Effector memory CD8-positive, alpha-beta T cell (primary cell): ENCODE data around the gene FOCAD.
"Not testable (repeated sequence)": the region's sequence is repeated elsewhere in the genome, so short reads cannot be mapped to it uniquely, and the experiment has no call there.

ENCODE experiments used
- ATAC-seq: fragments of 150-1000 bp; cut with Tn5 transposase; replicated peaks from 2 replicates; pipeline ENCODE4 v1.10.0; 2021; ENCODE audit warnings: mild to moderate bottlenecking, moderate library complexity
- DNase-seq, 3 experiments: peaks; one replicate each; pipeline ENCODE4 v3.0.0; 2021
- H3K27ac Mint-ChIP-seq, 2 donors: one replicate each; pipeline ENCODE4 v1.8.0; 2022; ENCODE audit warnings: mild to moderate bottlenecking in 2 of 2, mixed read lengths in 2 of 2, moderate library complexity in 2 of 2
- H3K27me3 Mint-ChIP-seq, 2 donors: one replicate each; pipeline ENCODE4 v1.8.0; 2022; ENCODE audit warnings: mixed read lengths in 2 of 2
- H3K36me3 Mint-ChIP-seq: one replicate; pipeline ENCODE4 v1.8.0; 2022; ENCODE audit warnings: mild to moderate bottlenecking, moderate library complexity, mixed read lengths; ENCODE audit not compliant: insufficient read depth
- H3K4me1 Mint-ChIP-seq, 2 donors: one replicate each; pipeline ENCODE4 v1.8.0; 2022; ENCODE audit warnings: low read depth in 2 of 2, mixed read lengths in 2 of 2
- H3K4me3 Mint-ChIP-seq, 2 donors: one replicate each; pipeline ENCODE4 v1.8.0; 2022; ENCODE audit warnings: mild to moderate bottlenecking in 2 of 2, mixed read lengths in 2 of 2, moderate library complexity in 2 of 2
- H3K9me3 Mint-ChIP-seq, 2 donors: one replicate each; pipeline ENCODE4 v1.8.0; 2022; ENCODE audit warnings: mixed read lengths in 2 of 2

The FOCAD gene

GRCh38 chr9:20962536-20963225 is 278.6 kb downstream of the FOCAD start:
- Mint-ChIP-seq H3K4me1 (no peaks in the 10 kb centered on the region), H3K27ac (no peak overlapping the region), H3K4me3 (no peak overlapping the region), H3K36me3 (no peaks in the 10 kb centered on the region), H3K9me3 (no peaks in the 10 kb centered on the region), H3K27me3 (no peaks in the 10 kb centered on the region)
- no peak for DNase-seq
- no peak for ATAC-seq

- ATAC-seq: no peak
- Mint-ChIP-seq H3K4me1 (no peaks in the 10 kb centered on the region), H3K27ac (no peak overlapping the region), H3K4me3 (no peak overlapping the region), H3K36me3 (peaks cover 6% of the 10 kb centered on the region), H3K9me3 (no peaks in the 10 kb centered on the region), H3K27me3 (no peaks in the 10 kb centered on the region)
- no peak for DNase-seq
These were observed 288.6 kb downstream of the FOCAD start for GRCh38 chr9:20972684-20973083.

GRCh38 chr9:20973246-20973947 is 289.3 kb downstream of the FOCAD start:
- H3K4me1 Mint-ChIP-seq, ATAC-seq, H3K9me3 Mint-ChIP-seq, H3K36me3 Mint-ChIP-seq, H3K27ac Mint-ChIP-seq, H3K4me3 Mint-ChIP-seq, H3K27me3 Mint-ChIP-seq, DNase-seq: not testable (repeated sequence)

GRCh38 chr9:20974191-20974938 is 290.3 kb downstream of the FOCAD start:
- DNase-seq, H3K9me3 Mint-ChIP-seq, H3K27ac Mint-ChIP-seq, H3K36me3 Mint-ChIP-seq, H3K27me3 Mint-ChIP-seq, H3K4me1 Mint-ChIP-seq, ATAC-seq, H3K4me3 Mint-ChIP-seq: not testable (repeated sequence)

- H3K36me3 Mint-ChIP-seq: peaks cover 10% of the 10 kb centered on the region
- H3K9me3 Mint-ChIP-seq: no peaks in the 10 kb centered on the region
- no peaks in the 10 kb centered on the region for H3K27me3 Mint-ChIP-seq
- no peaks in the 10 kb centered on the region for H3K4me1 Mint-ChIP-seq
- H3K4me3 Mint-ChIP-seq: no peak overlapping the region
- no peak for DNase-seq
- no peak overlapping the region for H3K27ac Mint-ChIP-seq
- no peak for ATAC-seq
These were observed 294.2 kb downstream of the FOCAD start for GRCh38 chr9:20978249-20978648.

- Mint-ChIP-seq H3K27ac (no peak overlapping the region), H3K36me3 (peaks cover 12% of the 10 kb centered on the region), H3K9me3 (no peaks in the 10 kb centered on the region), H3K4me1 (no peaks in the 10 kb centered on the region), H3K27me3 (no peaks in the 10 kb centered on the region), H3K4me3 (no peak overlapping the region)
- no peak for ATAC-seq
- DNase-seq: no peak
These were observed 296.9 kb downstream of the FOCAD start for GRCh38 chr9:20980832-20981455.

- Mint-ChIP-seq H3K27ac (no peak overlapping the region), H3K27me3 (no peaks in the 10 kb centered on the region), H3K4me1 (no peaks in the 10 kb centered on the region), H3K36me3 (peaks cover 16% of the 10 kb centered on the region), H3K4me3 (no peak overlapping the region), H3K9me3 (no peaks in the 10 kb centered on the region)
- ATAC-seq (no peak), DNase-seq (no peak)
These were observed 297.4 kb downstream of the FOCAD start for GRCh38 chr9:20981486-20981885.

- DNase-seq (no peak), ATAC-seq (no peak)
- H3K27me3 Mint-ChIP-seq: no peaks in the 10 kb centered on the region
- H3K4me3 Mint-ChIP-seq: no peak overlapping the region
- no peak overlapping the region for H3K27ac Mint-ChIP-seq
- no peaks in the 10 kb centered on the region for H3K4me1 Mint-ChIP-seq
- no peaks in the 10 kb centered on the region for H3K9me3 Mint-ChIP-seq
- peaks cover 21% of the 10 kb centered on the region for H3K36me3 Mint-ChIP-seq
These were observed 300.4 kb downstream of the FOCAD start for GRCh38 chr9:20984506-20984905.

- Mint-ChIP-seq H3K27ac (no peak overlapping the region), H3K9me3 (no peaks in the 10 kb centered on the region), H3K36me3 (peaks cover 21% of the 10 kb centered on the region), H3K27me3 (no peaks in the 10 kb centered on the region), H3K4me1 (no peaks in the 10 kb centered on the region), H3K4me3 (no peak overlapping the region)
- no peak for ATAC-seq
- no peak for DNase-seq
These were observed 302.0 kb downstream of the FOCAD start for GRCh38 chr9:20985851-20986600.

- no peaks in the 10 kb centered on the region for H3K4me1 Mint-ChIP-seq
- H3K36me3 Mint-ChIP-seq: peaks cover 14% of the 10 kb centered on the region
- no peaks in the 10 kb centered on the region for H3K9me3 Mint-ChIP-seq
- DNase-seq (no peak), ATAC-seq (no peak)
- H3K27me3 Mint-ChIP-seq: no peaks in the 10 kb centered on the region
- no peak overlapping the region for H3K4me3 Mint-ChIP-seq
- H3K27ac Mint-ChIP-seq: no peak overlapping the region
These were observed 303.5 kb downstream of the FOCAD start for GRCh38 chr9:20987521-20987920.

- Mint-ChIP-seq H3K27ac (no peak overlapping the region), H3K4me1 (no peaks in the 10 kb centered on the region), H3K27me3 (no peaks in the 10 kb centered on the region), H3K36me3 (peaks cover 12% of the 10 kb centered on the region), H3K9me3 (no peaks in the 10 kb centered on the region), H3K4me3 (no peak overlapping the region)
- ATAC-seq (no peak), DNase-seq (no peak)
These were observed 304.0 kb downstream of the FOCAD start for GRCh38 chr9:20988061-20988460.

- ATAC-seq (no peak), DNase-seq (no peak)
- H3K4me1 Mint-ChIP-seq: no peaks in the 10 kb centered on the region
- H3K27ac Mint-ChIP-seq: no peak overlapping the region
- H3K36me3 Mint-ChIP-seq: peaks cover 9% of the 10 kb centered on the region
- H3K4me3 Mint-ChIP-seq: no peak overlapping the region
- H3K9me3 Mint-ChIP-seq: no peaks in the 10 kb centered on the region
- H3K27me3 Mint-ChIP-seq: no peaks in the 10 kb centered on the region
These were observed 304.7 kb downstream of the FOCAD start for GRCh38 chr9:20988671-20989315.

- no peaks in the 10 kb centered on the region for H3K9me3 Mint-ChIP-seq
- ATAC-seq: no peak
- no peak overlapping the region for H3K4me3 Mint-ChIP-seq
These were observed 305.9 kb downstream of the FOCAD start for GRCh38 chr9:20989923-20990341.

More at GRCh38 chr9:20989923-20990341, 305.9 kb downstream of the FOCAD start:
- no peak for DNase-seq
- Mint-ChIP-seq H3K36me3 (peaks cover 9% of the 10 kb centered on the region), H3K4me1 (peaks cover 0 to 4% of the 10 kb centered on the region in 2 donors), H3K27me3 (no peaks in the 10 kb centered on the region), H3K27ac (no peak overlapping the region)
